Left renal cortex interstitium (tissue), 4 donors: ENCODE measurements around the gene ABCC1. TPM values are rescaled to one million over a fixed set of nuclear protein-coding genes. Genes with fewer than 3 reads are reported as not detected.

Source experiments
- DNase-seq, 4 donors: peaks; one replicate each; pipeline ENCODE4 v3.0.0-alpha.2; 2013; ENCODE audit warnings: low read depth in 4 of 4, low spot score in 2 of 4, missing footprints in 1 of 4
- polyA plus RNA-seq, 4 donors: library from polyadenylated mRNA; unstranded; fragments of 120-200 nt; gene quantifications; one replicate each; pipeline ENCODE4 v1.2.1, GENCODE V29; 2013; ENCODE audit not compliant: insufficient read length in 4 of 4

The ABCC1 gene
- polyA plus RNA-seq, 4 donors = 21.8 to 31.0 (median 25.1) TPM

DNA sequence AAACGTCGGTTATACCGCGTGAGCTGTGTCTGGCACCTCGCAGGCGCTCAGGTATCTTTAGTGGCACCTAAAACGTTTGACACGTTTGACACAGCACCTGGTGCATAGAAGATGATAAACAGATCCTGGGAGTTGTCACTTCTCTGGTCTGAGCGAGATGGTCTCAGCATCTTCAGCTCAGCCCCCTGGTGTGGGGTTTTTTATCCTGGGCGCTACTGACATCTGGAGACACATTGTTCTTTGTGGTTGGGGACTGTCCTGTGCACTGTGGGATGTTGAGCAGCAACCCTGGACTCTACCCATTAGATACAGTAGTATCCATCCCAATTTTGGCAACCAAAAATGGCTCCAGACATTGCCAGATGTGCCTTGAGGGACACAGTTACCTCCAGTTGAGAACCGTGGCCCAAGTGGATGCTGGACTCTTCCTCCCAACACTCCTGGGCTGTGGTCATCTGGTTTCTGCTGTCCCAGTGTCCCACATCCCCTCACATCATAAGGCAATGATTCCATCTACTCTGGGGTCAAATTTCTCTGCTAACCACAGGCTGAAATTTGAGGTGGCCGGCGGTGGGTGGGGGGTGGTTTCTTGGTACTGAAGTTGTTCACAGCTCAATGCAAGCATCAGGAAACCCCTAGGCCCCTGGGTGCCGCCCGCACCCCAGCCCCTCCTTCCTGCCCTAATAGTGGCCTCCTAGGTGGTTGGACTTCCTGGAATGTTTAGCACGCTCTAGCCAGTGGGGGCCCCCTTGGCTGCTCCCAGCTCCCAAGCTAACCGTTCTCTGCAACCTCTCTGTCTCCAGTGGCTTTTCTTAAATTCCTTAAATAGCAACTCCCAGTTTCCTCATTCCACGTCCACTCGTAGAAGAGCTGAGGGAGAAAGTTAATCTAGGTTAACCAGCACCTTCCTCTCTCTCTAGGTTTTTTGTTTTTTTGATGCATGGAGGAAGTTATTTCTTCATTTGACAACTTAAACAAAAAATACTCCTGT, 124.8 kb downstream of the ABCC1 start:
- no peak for DNase-seq

DNA sequence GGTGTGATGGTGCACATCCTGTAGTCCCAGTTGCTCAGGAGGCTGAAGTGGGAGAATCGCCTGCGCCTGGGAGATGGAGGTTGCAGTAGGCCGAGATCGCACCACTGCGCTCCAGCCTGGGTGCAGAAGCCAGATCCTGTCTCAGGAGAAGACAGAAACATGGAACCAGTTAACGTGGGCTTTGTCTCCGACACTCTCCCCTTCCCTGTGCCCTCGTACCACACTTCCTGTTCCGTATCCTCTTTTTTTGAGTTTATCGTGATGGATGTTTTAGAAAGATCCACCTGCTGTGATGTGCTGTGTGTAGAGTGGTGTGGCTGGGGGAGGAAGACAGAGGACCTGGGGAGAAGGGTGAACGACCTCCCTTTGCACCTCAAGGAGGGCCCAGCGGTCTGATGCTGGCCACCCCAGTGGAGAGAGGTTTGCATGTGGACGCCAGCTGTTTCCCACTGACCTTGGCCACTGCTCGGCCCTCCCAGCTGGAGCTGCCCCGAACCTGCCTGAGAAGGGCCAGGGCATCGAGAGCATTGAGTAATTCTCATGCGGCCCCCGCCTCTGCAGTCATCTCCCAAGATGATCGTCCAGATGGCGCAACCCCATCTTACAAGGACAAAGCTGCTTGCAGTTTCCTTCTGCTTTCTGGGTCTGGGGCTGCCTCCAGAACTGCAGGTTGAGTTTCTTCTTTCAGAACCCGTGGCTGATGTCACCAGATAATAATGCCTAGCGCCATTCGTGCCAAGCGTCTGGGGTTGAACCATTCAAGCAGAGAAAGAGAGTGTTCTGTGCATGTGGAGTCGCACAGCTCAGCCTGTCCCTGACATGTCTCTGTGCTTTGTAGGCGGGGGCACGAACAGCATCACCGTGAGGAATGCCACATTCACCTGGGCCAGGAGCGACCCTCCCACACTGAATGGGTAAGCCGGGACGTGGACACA, 126.3 kb downstream of the ABCC1 start:
- no peak for DNase-seq

GRCh38 chr16:16076423-16076813, 127.0 kb downstream of the ABCC1 start:
- DNase-seq = no peak

DNA sequence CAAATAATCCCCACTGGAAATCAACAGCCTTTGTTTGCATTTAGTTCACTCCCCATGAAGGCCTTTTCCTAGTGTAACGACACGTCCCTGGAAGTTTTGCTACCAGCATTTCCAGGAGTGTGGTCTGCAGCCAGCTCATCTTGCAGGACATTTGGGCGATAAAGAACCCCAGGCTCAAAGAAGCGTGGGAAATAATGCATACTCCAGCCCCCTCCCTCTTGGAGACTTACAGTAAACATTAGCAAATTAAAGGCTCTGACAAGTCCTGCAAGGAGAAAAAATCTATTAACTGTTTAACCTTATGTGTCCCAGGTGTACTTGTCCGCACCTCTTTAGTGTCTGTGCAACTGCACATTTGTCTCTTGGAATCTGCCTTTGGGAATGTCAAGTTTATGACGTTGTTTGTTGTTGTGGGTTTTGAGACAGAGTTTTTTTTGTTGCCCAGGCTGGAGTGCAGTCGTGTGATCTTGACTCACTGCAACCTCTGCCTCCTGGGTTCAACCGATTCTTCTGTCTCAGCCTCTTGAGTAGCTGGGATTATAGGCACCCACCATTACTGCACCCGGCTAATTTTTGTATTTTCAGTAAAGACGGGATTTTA, 131.1 kb downstream of the ABCC1 start:
- no peak for DNase-seq

- no peak for DNase-seq
Measured at GRCh38 chr16:16081141-16081540, 131.7 kb downstream of the ABCC1 start.

DNA sequence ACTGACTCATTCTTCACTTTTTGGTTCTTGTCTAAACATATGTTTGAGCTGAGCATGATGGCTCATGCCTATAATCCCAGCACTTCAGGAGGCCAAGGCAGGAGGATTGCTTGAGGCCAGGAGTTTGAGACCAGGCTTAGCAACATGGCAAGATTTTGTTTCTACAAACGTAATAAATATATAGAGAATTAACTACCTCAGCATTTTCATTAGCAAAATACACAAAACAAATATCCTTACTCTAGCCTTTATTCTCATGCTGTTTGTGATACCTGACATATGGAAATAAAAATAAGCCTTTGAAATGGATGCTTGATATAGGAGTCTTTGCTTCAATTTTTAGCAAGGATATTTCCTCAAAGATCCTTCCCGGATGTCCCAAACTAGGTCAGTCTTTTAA, 132.8 kb downstream of the ABCC1 start:
- no peak for DNase-seq

GRCh38 chr16:16083421-16084156, 134.2 kb downstream of the ABCC1 start:
- DNase-seq = no peak

GRCh38 chr16:16084874-16085273, 135.5 kb downstream of the ABCC1 start:
- no peak for DNase-seq

- DNase-seq = no peak
Measured at GRCh38 chr16:16086653-16087446, 137.4 kb downstream of the ABCC1 start.

DNA sequence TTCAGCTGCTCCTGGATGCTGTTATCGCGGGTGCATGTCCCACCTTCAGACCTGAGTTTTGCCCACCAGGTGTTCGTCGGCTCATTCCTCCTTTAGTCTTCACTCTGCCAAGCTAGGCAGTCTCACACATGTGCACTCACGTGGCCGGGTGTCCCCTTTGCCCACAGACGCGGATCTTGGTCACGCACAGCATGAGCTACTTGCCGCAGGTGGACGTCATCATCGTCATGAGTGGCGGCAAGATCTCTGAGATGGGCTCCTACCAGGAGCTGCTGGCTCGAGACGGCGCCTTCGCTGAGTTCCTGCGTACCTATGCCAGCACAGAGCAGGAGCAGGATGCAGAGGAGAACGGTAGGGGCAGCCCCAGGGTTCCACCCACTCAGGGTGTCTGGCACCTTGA, 140.8 kb downstream of the ABCC1 start:
- no peak for DNase-seq

DNA sequence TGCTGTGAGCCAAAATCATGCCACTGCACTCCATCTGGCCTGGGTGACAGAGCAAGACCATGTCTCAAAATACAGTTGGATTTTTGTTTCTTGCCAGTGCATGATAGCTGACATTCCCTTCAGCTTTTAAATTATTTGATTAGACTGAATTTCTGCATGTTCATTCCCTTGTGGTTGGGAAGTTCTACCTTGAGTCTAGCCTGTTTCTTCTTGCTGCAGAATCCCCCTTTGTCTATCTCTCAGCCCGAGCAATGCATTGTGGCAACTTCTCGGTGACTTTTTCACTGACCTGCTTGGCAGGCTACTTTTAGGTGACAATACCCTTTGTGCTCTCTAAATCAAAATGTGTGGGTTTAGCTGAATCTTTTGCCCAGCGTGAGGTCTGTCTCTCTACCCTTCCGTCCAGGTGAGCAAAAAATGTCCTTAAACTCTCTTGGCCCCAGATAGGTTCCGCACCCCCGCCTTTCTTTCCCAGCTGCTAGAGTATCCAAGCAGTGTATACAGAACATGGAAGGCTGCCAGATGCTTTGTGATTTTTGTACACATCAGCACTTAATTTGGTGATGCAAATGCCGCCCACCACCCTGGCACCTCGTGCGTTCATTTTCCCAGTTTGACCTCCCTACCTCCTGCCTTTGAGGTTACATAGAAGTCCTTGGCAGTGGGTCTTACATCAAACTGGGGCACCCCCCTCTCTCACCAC, 143.7 kb downstream of the ABCC1 start:
- DNase-seq = no peak

- DNase-seq = no peak
Measured at GRCh38 chr16:16093628-16094332, 144.4 kb downstream of the ABCC1 start.

- DNase-seq = no peak
Measured at GRCh38 chr16:16095646-16096045, 146.2 kb downstream of the ABCC1 start.

- DNase-seq = no peak
Measured at GRCh38 chr16:16096121-16096857, 146.9 kb downstream of the ABCC1 start.

DNA sequence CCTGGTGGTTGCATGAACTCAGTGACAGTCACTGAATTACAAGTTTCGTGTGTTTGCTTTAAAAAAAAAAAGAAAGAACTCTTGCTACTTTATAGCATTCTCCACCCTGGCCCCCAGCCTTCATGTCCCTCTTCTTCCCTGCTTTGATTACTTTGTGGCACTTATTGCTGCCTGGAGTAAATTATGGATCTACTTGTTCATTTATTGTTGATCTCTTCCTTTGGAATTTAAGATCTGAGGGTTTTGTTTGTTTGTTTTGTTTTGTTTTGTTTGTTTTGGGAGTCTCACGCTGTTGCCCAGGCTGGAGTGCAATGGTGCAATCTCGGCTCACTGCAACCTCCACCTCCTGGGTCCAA, 147.4 kb downstream of the ABCC1 start:
- DNase-seq = no peak

GRCh38 chr16:16099320-16099719, 149.9 kb downstream of the ABCC1 start:
- no peak for DNase-seq

GRCh38 chr16:16100631-16101030, 151.2 kb downstream of the ABCC1 start:
- no peak for DNase-seq

DNA sequence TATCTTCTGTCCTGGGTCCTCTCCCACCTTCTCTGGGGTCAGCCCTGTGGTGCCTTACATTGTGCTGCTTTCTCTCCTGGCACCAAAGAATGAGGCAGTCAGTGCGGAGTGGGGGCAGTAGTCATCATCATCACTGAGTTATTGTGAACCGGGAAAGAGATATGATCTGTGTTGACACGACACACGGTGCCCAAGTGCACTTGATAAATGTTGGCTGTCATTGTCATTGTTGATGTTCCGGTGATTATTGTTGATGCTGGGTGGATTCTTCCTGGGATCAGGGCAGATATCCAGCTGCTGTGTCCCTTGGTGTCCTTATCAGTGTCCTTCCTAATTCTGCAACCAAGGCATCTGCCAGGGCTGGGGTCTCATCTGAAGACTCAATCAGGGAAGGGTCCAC, 152.2 kb downstream of the ABCC1 start:
- no peak for DNase-seq
